Vagina (tissue), 2 donors: ENCODE measurements around the gene ZNF23.

ENCODE experiments used
- POLR2A ChIP-seq, 2 donors: fragments of 450-650 bp; IDR thresholded peaks; one replicate each; pipeline ENCODE4 v1.6.1; 2017; ENCODE audit warnings: antibody characterized with exemption in 2 of 2, mild to moderate bottlenecking in 2 of 2, moderate library complexity in 2 of 2
- TF ChIP-seq, protein P1 (sequence below), 3 experiments: fragments of 450-650 bp in 2 of 3; fragments of 200-600 bp in 1 of 3; sonication (generic) in 1 of 3; IDR thresholded peaks; one replicate each; pipeline ENCODE4 v1.5.1; 2017 to 2019; ENCODE audit warnings: antibody characterized with exemption in 3 of 3, mild to moderate bottlenecking in 2 of 3, moderate library complexity in 2 of 3

DNA sequence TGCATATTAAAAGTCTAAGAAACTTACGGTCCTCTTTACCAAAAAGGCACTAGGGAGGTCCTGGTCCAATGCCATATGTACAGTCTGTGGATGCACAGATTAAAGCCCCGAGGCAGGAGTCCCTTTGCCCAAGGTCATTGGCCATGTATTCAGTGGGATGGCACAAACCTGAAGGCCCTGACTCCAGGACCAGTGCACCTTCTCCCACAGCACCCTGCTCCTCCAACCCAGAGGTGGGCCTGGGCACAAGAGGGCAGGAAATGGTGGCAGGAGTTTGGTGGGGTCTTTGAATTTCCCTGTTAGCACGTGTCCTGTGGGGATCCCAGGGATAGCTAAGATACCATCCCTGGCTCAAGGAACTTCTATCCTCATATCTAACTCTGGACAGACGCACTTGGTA is 48.7 kb downstream of the ZNF23 start:
- no peak for TF ChIP-seq POLR2A (IDR thresholded peaks at IDR 0.05)
- TF ChIP-seq, protein P1, sequence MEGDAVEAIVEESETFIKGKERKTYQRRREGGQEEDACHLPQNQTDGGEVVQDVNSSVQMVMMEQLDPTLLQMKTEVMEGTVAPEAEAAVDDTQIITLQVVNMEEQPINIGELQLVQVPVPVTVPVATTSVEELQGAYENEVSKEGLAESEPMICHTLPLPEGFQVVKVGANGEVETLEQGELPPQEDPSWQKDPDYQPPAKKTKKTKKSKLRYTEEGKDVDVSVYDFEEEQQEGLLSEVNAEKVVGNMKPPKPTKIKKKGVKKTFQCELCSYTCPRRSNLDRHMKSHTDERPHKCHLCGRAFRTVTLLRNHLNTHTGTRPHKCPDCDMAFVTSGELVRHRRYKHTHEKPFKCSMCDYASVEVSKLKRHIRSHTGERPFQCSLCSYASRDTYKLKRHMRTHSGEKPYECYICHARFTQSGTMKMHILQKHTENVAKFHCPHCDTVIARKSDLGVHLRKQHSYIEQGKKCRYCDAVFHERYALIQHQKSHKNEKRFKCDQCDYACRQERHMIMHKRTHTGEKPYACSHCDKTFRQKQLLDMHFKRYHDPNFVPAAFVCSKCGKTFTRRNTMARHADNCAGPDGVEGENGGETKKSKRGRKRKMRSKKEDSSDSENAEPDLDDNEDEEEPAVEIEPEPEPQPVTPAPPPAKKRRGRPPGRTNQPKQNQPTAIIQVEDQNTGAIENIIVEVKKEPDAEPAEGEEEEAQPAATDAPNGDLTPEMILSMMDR (IDR thresholded peaks at IDR 0.05) = no peak
